Karpas-422 (cell line): ENCODE data around the gene TMCO4. TPM values are rescaled to one million over a fixed set of nuclear protein-coding genes. Genes with fewer than 3 reads are reported as not detected.
"Not testable (repeated sequence)": the region's sequence is repeated elsewhere in the genome, so short reads cannot be mapped to it uniquely, and the experiment has no call there.

Experiments used
- DNase-seq: peaks from one replicate; pipeline ENCODE4 v3.0.0-alpha.2; 2015
- H2AFZ ChIP-seq: fragments of 200-600 bp; sonication (generic); 2 replicates; pipeline ENCODE4 v1.6.1; 2014; ENCODE audit warnings: antibody characterized with exemption, low read length, mixed read lengths
- H3K27ac ChIP-seq: fragments of 200-600 bp; sonication (generic); 2 replicates; pipeline ENCODE4 v1.5.1; 2014; ENCODE audit warnings: mild to moderate bottlenecking, low read length, moderate library complexity
- H3K27me3 ChIP-seq: fragments of 200-600 bp; sonication (generic); 2 replicates; pipeline ENCODE4 v1.6.1; 2014; ENCODE audit warnings: low read length, mixed read lengths
- H3K36me3 ChIP-seq: fragments of 200-600 bp; sonication (generic); 2 replicates; pipeline ENCODE4 v1.6.1; 2014; ENCODE audit warnings: low read length, mixed read lengths; ENCODE audit not compliant: insufficient read depth
- H3K4me1 ChIP-seq: fragments of 200-600 bp; sonication (generic); 2 replicates; pipeline ENCODE4 v1.6.1; 2014; ENCODE audit warnings: mild to moderate bottlenecking, low read length, mixed read lengths
- H3K4me2 ChIP-seq: fragments of 200-600 bp; sonication (generic); 2 replicates; pipeline ENCODE4 v1.6.1; 2014; ENCODE audit warnings: low read length, low read depth, mild to moderate bottlenecking; ENCODE audit not compliant: poor library complexity, severe bottlenecking
- H3K4me3 ChIP-seq: fragments of 200-600 bp; sonication (generic); 2 replicates; pipeline ENCODE4 v1.5.1; 2014; ENCODE audit warnings: mild to moderate bottlenecking, antibody characterized with exemption, low read length, mixed read lengths
- H3K79me2 ChIP-seq: fragments of 200-600 bp; sonication (generic); 2 replicates; pipeline ENCODE4 v1.6.1; 2014; ENCODE audit warnings: mild to moderate bottlenecking, low read length, mixed read lengths
- H3K9ac ChIP-seq: fragments of 200-600 bp; sonication (generic); 2 replicates; pipeline ENCODE4 v1.6.0; 2014; ENCODE audit warnings: low read length
- H3K9me2 ChIP-seq: fragments of 200-600 bp; sonication (generic), shearing (Covaris generic); replicated peaks from 2 replicates; pipeline ENCODE4 v1.6.0; 2014; ENCODE audit warnings: mild to moderate bottlenecking, low read length, moderate library complexity; ENCODE audit not compliant: insufficient read depth
- H3K9me3 ChIP-seq: fragments of 300-700, 200-600 bp; sonication (generic); 2 replicates; pipeline ENCODE4 v1.6.1; 2014; ENCODE audit warnings: low read length, mixed read lengths
- H4K20me1 ChIP-seq: fragments of 200-600 bp; sonication (generic); 2 replicates; pipeline ENCODE4 v1.6.1; 2014; ENCODE audit warnings: mild to moderate bottlenecking, antibody characterized with exemption, low read length, low read depth; ENCODE audit not compliant: insufficient read depth
- total RNA-seq: library from RNA; depleted of rRNA; stranded (reverse); fragments of >200 nt; shearing (Covaris generic); gene quantifications from 2 replicates; pipeline ENCODE4 v1.2.3, GENCODE V29; 2014; ENCODE audit warnings: low replicate concordance

The TMCO4 gene
- total RNA-seq, 1 experiment from 2014 or later = 9.9 TPM

DNA sequence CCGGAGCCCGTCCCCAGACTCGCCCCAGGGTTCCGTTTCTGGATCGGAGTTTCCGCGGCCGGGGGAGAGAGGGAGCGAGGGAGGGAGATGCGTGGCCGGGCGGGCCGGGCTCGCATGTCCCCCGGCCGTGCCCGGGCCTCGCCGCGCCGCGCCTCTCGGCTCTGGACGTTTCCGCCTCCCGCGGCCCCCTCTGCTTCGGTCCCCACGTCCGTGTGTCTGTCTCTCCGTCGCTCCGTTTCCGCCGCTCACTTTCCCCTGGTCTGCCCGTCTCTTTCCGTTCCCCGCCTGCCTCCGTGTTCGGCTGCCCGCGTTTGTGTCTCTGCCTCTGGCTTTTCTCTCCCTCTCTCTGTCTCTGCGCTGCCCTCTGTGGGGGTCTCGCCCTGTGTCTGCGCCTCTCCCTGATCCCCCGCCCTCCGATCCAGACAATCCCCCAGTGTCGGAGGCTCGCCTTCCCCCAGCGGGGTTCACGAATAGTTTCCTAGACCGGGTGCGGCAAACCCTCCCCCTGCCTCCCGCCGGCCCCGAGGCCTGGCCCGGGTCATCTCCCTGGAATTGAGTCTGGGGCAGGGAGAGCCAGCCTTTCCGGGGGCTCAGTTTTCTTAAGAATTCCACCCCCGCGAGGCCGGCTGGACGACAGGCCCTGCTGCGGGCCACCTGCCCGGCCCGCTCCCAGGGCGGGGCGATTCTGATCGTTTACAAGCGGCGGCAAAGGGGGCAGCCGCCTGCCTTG, 154.9 kb downstream of the TMCO4 start:
- no peaks in the 10 kb centered on the region for H4K20me1 ChIP-seq
- no peak overlapping the region for H3K9ac ChIP-seq
- no peaks in the 10 kb centered on the region for H3K79me2 ChIP-seq
- no peaks in the 10 kb centered on the region for H3K4me1 ChIP-seq
- H2AFZ ChIP-seq = no peak overlapping the region
- H3K4me2 ChIP-seq = peak overlapping the region; percentile 23
- H3K9me2 ChIP-seq = no peaks in the 10 kb centered on the region
- H3K27me3 ChIP-seq = no peaks in the 10 kb centered on the region
- no peak for DNase-seq
- H3K9me3 ChIP-seq = no peaks in the 10 kb centered on the region
- no peak overlapping the region for H3K27ac ChIP-seq
- no peaks in the 10 kb centered on the region for H3K36me3 ChIP-seq
- H3K4me3 ChIP-seq = no peak overlapping the region

- Histone ChIP-seq H3K4me3 (no peak overlapping the region), H3K36me3 (no peaks in the 10 kb centered on the region), H3K9ac (no peak overlapping the region), H3K27me3 (no peaks in the 10 kb centered on the region), H4K20me1 (no peaks in the 10 kb centered on the region), H3K9me2 (no peaks in the 10 kb centered on the region), H3K4me1 (no peaks in the 10 kb centered on the region), H3K27ac (no peak overlapping the region), H3K9me3 (no peaks in the 10 kb centered on the region), H3K79me2 (no peaks in the 10 kb centered on the region), H2AFZ (no peak overlapping the region), H3K4me2 (no peak overlapping the region)
- DNase-seq = no peak
Observed at GRCh38 chr1:19644395-19644680, 155.4 kb downstream of the TMCO4 start.

GRCh38 chr1:19643602-19644394, 155.9 kb downstream of the TMCO4 start, which contains the start of gene NBL1:
Gene NBL1 (plus strand): TSS chr1:19644311. CDS start chr1:19655031, 10,720 bp downstream.
- Histone ChIP-seq H3K27me3 (no peaks in the 10 kb centered on the region), H3K9ac (no peak within 1 kb of the TSS), H3K27ac (no peak within 1 kb of the TSS), H3K36me3 (no peaks in the 10 kb centered on the region), H4K20me1 (no peaks in the 10 kb centered on the region), H3K4me2 (peak within 1 kb of the TSS; percentile 23), H2AFZ (no peak within 1 kb of the TSS), H3K4me1 (no peaks in the 10 kb centered on the region), H3K4me3 (no peak within 1 kb of the TSS), H3K9me3 (no peaks in the 10 kb centered on the region), H3K9me2 (no peaks in the 10 kb centered on the region), H3K79me2 (no peaks in the 10 kb centered on the region)
- DNase-seq = no peak

GRCh38 chr1:19643121-19643520, 156.6 kb downstream of the TMCO4 start:
- Histone ChIP-seq H4K20me1 (no peaks in the 10 kb centered on the region), H3K4me3 (no peak overlapping the region), H3K27ac (no peak overlapping the region)

GRCh38 chr1:19640363-19641316, 159.1 kb downstream of the TMCO4 start:
- Histone ChIP-seq H3K27me3 (no peaks in the 10 kb centered on the region), H3K9me3 (no peaks in the 10 kb centered on the region), H3K9me2 (no peaks in the 10 kb centered on the region), H3K27ac (no peak overlapping the region), H3K4me3 (no peak overlapping the region), H3K36me3 (no peaks in the 10 kb centered on the region), H3K4me2 (no peak overlapping the region), H4K20me1 (no peaks in the 10 kb centered on the region), H3K79me2 (no peaks in the 10 kb centered on the region), H2AFZ (no peak overlapping the region), H3K9ac (no peak overlapping the region), H3K4me1 (no peaks in the 10 kb centered on the region)
- DNase-seq = no peak

More at GRCh38 chr1:19643121-19643520, 156.6 kb downstream of the TMCO4 start:
- Histone ChIP-seq H3K27me3 (no peaks in the 10 kb centered on the region), H3K9me3 (no peaks in the 10 kb centered on the region), H2AFZ (no peak overlapping the region), H3K4me1 (no peaks in the 10 kb centered on the region), H3K9ac (no peak overlapping the region), H3K9me2 (no peaks in the 10 kb centered on the region), H3K4me2 (no peak overlapping the region), H3K36me3 (no peaks in the 10 kb centered on the region), H3K79me2 (no peaks in the 10 kb centered on the region)
- DNase-seq = no peak

GRCh38 chr1:19639999-19640362, 159.7 kb downstream of the TMCO4 start:
- Histone ChIP-seq H3K9me3 (no peaks in the 10 kb centered on the region), H3K9me2 (no peaks in the 10 kb centered on the region), H3K79me2 (no peaks in the 10 kb centered on the region), H3K4me1 (no peaks in the 10 kb centered on the region), H3K36me3 (no peaks in the 10 kb centered on the region), H2AFZ (no peak overlapping the region), H4K20me1 (no peaks in the 10 kb centered on the region), H3K4me3 (no peak overlapping the region), H3K9ac (no peak overlapping the region), H3K27me3 (no peaks in the 10 kb centered on the region), H3K4me2 (no peak overlapping the region), H3K27ac (no peak overlapping the region)
- DNase-seq = no peak

DNA sequence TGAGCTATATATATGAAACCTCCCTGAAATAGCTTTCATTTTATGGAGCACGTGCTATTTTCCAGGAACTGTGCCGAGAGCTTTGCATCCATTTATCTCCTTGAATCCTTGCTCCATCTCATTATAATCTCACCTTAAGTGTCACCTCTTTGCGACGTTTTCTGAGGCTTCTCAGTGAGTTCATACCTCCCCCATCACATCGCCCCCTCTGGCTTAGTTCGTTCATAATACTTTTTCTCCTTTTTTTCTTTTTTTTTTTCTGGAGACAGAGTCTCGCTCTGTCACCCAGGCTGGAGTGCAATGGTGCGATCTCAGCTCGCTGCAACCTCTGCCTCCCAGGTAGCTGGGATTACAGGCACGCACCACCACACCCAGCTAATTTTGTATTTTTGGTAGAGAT, 160.5 kb downstream of the TMCO4 start:
- not testable (repeated sequence) for H3K4me2 ChIP-seq, H3K79me2 ChIP-seq, H2AFZ ChIP-seq, H4K20me1 ChIP-seq, H3K4me1 ChIP-seq, H3K9me3 ChIP-seq, H3K36me3 ChIP-seq, H3K9ac ChIP-seq, H3K27ac ChIP-seq, DNase-seq, H3K4me3 ChIP-seq, H3K9me2 ChIP-seq, H3K27me3 ChIP-seq

DNA sequence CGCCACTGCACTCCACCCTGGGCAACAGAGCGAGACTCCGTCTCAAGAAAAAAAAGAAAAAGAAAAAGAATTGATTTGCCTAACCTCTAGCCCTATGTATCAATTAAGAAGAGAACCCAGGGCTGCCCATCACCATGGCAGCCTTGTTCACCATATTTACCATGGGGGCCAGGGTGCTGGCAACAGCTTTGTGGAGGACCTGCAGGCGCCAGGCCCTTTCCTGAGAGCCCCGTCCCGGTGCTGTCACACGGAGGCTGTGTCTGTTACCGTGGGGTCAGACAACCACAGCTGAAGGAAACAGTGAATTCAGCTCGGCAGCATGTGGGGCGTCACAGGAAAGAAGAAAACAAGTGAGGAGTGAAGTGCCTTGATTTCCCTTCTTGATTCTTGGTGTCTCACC, 162.1 kb downstream of the TMCO4 start:
- no peaks in the 10 kb centered on the region for H3K36me3 ChIP-seq
- no peak overlapping the region for H2AFZ ChIP-seq

More for the DNA sequence above, 162.1 kb downstream of the TMCO4 start:
- no peaks in the 10 kb centered on the region for H3K79me2 ChIP-seq
- no peaks in the 10 kb centered on the region for H3K27me3 ChIP-seq
- no peaks in the 10 kb centered on the region for H4K20me1 ChIP-seq
- H3K4me1 ChIP-seq = no peaks in the 10 kb centered on the region
- no peak overlapping the region for H3K4me3 ChIP-seq
- no peak for DNase-seq
- no peak overlapping the region for H3K27ac ChIP-seq
- H3K9ac ChIP-seq = no peak overlapping the region
- H3K9me3 ChIP-seq = no peaks in the 10 kb centered on the region
- no peak overlapping the region for H3K4me2 ChIP-seq
- no peaks in the 10 kb centered on the region for H3K9me2 ChIP-seq
